ENCODE data around the gene TMEM238.
A peak's percentile ranks its signal among the peaks of the same experiment; 100 is the strongest.

TMEM238 gene

DNA sequence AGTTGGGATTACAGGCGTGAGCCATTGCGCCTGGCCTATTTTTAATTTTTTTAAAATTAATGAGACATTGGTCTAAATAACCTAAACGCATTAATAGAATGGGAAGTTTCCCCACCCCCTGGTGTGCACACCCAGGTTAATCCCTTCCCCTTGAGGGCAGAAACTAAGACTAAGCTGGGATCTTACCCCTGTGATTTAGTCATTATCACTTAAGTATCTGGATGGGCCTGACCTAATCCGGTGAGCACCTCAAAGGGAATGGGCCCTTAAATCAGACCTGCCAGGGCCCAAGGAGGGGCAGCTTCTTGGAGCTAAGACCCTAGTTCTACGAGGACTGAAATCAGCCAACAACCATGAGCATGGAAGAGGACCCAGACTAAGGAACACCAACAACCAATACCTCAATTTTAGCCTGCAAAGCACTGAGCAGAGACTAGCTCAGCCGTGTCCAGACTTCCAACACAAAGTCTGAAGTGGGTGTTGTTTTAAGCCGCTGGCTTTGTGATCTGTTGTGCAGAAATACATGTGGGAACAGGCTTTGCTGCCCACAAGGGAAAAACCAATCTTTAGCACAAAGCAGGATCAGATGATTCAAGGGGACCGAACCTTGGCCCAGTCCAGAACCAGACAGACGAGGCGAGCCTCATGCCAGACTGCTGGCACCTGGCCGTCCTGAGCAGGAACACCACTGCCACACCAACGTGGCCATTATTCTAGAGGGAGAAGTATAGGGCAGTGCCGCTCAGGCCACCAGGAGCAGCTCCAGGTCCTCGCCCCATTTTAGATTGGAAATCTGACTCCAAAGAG lies 16.4 kb upstream of the TMEM238 start:
- DNase-seq: no peak

DNA sequence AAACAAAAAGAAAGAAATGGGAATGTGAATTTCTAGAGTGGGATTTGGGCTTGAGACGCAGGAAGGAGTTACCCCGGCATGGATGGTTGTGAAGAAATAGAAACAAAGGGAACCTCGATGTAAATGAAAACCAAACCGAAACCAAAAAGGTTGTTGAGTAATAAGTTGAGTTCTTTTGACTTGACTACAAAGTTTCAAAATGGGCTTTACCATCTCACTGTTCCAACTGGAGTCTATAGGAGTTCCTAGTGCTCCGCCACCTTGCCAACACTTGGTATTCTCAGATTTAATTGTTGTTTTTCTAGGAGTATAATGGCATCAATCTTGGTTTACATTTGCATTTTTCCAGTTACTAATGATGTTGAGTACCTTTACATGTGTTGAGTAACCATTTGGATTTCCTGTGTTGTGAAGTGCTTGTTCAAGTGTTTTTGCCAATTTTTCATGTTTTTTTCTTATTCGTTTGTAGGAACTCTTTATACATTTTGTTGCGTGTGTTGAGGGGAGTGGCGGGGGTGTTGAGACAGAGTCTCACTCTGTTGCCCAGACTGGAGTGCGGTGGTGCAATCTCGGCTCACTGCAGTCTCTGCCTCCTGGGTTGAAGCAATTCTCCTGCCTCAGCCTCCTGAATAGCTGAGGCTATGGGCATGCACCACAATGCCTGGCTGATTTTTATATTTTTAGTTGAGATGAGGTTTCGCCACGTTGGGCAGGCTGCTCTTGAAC lies 14.3 kb upstream of the TMEM238 start:
- DNase-seq: no peak

DNA sequence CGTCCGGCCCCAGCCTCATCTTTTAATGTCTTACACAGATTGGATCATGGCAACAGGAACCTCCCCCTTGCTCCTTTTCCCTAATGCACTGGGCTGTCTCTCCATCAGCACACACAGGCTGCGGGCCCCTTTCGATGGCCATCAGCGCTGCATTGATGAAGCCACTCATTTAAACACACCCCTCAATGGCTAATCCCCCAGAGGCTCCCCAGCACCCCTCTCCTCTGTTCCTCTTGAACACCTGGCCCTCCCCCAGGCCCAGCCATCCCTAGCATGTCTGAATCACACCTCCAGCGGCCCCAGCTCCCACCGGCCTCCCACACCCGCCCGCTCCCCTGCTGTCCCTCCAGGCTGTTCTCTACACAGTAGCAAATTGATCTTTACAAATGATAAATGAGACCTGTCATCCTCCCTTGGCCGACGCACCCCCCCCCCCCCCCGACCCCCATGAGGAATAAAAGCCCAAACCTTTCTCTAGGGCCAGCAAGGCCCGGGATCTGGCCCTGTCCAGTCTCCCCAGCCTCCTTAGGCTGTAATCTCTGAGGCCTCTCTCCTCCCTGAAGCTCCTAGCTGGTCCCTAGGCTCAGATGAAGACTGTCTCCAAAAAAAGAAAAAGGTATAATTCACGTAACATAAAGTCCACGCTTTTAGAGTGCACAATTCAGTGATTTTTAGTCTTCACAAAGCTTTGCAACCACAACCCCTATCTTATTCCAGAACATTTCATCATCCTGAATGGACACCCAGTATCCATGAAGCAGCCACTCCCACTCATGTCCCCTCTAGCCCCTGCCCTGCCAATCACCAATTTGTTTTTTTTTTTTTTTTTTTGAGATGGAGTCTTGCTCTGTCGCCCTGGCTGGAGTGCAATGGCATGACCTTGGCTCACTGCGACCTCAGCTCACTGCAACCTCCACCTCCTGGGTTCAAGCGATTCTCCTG lies 9.0 kb upstream of the TMEM238 start:
- no peak for DNase-seq

DNA sequence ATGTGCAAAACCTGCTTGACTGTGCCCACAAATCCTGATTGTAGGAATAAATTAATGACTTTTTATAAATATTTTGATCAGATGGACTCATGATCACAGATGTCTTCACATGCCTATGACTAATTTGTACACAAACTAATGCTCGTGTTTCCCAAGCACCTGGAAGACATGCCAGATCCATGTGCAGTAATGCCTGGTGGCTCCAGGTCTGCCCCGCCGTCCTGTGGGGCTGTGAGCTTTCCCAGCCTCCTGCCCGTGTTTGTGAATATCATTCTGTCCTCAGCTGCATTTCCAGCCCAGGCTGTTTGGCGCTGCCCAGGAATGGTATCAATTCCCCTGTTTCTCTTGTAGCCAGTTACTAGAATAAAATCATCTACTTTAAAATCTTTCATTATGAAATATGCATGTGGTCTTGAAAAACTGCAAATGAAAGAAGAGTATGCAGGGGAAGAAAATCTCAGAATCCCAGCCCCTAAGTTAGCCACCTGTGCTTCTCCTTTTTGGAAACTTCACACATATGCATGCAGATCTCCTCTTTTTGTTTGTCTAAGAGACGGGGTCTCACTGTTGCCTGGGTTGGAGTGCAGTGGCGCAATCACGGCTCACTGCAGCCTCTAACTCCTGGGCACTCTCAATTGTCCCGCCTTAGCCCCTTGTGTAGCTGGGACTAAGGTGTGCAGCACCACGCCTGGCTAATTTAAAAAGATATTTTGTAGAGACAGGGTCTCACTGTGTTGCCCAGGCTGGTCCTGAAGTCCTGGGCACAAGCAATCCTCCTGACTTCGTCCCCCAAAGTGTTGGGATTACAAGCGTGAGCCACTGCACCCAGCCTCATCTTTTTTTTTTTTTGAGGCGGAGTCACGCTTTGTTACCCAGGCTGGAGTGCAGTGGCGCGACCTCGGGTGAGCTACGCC lies 7.9 kb upstream of the TMEM238 start:
- no peak for DNase-seq

DNA sequence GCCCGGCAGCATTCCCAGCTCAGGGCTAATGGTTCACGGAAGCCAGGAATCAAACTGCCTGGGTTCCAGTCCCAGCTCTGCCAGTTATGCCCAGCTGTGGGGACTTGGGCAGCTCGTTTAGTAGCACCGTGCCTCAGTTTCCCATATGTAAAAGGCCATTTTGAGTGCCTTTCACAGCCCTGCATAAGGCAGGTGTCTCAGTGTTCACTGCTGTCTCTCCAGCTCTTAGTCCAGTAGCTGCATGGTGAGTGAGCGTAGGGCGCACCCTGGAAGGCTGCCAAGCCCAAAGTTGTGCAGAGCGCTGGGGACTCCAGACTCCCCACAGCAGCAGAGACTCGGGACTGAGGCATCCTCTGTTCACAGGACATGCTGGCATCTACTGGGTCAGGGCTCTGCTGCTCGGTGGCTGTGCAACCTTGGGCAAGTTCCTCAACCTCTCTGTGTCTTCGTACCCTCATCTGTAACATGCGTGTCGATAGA lies 7.1 kb upstream of the TMEM238 start:
- no peak for DNase-seq

DNA sequence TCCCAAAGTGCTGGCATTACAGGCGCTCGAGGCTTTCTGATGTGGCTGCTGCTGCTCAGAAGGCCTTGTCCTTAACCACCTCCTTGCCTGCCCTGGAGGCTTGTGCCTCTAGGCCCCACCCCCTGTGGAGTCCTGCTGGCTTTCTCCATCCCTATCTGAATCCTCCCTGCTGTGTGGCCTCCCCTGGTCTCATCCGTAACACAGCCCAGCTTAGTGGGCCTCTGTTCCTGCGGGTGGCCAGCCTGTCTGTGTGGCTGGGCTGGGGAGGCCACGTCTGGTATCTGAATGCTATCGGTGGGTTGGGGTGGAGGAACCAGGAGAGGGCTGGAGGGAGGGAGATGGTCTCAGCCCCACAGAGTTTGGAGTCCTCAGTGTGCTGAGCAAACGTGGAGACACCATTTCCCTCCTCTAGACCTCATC lies 6.4 kb upstream of the TMEM238 start:
- DNase-seq: no peak

DNA sequence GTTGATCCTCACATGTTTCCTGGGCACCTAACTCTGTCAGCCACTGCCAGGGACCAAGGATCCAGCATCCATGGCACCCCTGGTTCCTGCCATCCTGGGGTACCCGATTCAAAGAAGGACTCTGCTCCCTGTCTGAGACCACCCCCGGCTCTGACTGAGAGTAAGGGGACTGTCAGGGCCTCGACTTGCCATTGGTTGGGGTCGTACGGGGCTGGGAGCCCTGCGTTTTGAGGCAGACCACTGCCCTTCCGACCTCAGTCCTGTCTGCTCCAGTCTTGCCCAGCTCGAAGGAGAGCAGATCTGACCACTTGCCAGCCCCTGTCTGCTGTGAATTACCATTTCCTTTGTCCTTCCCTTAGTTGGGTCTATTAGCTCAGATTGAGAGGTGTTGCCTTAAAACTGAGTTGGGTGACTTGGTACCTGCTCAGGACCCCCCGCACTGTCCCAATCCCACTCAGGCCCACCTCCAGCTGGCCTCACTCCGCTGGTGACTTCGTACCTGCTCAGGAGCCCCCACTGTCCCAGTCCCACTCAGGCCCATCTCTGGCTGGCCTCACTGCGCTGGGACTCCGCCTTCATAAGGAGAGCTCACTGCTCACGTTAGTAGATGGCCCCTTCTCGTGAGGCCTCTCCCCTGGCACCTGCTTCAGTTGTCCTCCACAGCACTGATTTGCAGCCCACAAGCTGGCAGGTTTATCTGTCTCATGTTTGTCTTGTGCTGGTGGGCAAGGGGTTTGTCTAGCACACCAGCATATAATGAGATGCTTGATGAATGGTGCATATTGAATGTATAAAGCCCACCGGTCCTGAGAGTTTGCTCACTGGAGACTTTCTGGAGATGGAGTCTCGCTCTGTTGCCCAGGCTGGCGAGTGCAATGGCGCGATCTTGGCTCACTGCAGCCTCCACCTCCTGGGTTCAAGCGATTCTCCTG lies 5.6 kb upstream of the TMEM238 start:
- no peak for DNase-seq

DNA sequence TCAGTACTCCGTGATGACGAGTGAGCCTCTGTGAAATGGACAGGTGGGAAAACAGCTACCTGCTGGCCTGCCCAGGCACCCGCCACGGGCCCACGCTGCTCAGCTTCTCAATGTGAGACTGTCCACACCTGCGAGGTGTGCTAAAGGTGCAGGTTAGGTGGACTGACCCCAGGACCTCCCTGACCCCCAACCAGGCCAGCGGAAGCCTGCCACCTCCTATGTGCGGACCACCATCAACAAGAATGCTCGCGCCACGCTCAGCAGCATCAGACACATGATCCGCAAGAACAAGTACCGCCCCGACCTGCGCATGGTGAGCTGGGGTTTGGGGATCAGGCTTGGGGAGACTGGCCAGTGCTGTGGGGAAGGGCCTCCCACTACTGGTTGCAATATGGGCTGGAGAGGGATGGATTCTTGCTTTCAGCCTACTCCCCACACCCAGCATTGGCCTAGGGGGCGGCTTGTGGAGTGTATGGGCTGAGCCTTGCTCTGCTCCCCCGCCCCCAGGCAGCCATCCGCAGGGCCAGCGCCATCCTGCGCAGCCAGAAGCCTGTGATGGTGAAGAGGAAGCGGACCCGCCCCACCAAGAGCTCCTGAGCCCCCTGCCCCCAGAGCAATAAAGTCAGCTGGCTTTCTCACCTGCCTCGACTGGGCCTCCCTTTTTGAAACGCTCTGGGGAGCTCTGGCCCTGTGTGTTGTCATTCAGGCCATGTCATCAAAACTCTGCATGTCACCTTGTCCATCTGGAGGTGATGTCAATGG lies 3.8 kb upstream of the TMEM238 start:
- no peak for DNase-seq

DNA sequence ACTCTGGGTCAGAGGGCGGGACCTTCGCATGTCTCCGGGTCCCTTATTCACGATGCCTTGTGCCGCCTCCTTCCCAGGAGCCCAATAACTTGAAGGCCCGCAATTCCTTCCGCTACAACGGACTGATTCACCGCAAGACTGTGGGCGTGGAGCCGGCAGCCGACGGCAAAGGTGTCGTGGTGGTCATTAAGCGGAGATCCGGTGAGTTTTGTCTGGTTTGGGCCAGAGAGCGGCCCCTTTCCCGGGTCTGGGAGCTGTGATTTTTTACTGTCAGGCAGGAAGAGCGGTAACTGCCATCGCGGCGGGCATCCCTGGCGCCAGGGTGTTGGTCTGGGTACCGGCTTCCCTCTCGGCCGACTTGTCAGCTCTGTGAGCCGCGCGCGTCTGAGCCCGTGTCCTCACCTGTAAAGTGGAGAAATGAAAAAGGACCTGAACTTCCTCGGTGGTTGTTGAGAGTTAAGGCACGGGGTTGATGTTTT lies 2.4 kb upstream of the TMEM238 start:
- no peak for DNase-seq

DNA sequence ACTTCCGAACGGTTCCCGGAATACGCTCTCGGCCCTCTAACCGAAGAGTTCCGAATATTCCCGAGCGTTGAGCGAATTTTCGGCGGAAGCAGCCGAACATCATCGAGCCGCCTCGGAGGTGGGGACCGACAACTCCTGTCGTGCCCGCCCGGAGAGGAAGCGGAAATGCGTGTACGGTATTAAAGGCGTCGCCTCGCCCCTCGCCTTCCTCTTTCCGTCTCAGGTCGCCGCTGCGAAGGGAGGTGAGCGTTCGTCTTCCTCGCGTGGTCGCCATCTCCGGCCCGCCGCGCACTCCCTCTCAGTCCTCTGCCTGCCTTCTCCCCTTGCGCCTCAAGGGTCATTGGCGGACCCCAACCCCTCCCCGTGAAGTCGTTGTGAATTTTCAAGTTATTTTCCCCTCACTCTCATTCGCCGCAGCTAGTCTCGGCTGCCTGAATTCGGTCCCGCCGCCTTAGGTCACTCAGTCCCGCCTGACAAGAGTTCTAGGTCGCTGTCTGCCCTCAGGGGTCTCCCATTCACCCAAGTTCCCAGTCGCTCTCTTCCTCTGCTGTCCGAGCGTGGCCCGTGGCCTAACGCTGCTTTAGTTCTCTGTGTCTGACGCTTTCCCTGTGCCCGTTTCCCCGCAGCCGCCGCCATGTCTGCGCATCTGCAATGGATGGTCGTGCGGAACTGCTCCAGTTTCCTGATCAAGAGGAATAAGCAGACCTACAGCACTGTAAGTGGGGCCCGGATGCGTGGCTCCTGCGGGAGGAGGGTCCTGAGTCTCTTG lies 1.8 kb upstream of the TMEM238 start, which contains the start of gene RPL28:
TSS of gene RPL28 (plus strand) at position 209 of the 769 bp plus-strand sequence. CDS start at position 635, 426 bp downstream.
- DNase-seq: peak; percentile 97

DNA sequence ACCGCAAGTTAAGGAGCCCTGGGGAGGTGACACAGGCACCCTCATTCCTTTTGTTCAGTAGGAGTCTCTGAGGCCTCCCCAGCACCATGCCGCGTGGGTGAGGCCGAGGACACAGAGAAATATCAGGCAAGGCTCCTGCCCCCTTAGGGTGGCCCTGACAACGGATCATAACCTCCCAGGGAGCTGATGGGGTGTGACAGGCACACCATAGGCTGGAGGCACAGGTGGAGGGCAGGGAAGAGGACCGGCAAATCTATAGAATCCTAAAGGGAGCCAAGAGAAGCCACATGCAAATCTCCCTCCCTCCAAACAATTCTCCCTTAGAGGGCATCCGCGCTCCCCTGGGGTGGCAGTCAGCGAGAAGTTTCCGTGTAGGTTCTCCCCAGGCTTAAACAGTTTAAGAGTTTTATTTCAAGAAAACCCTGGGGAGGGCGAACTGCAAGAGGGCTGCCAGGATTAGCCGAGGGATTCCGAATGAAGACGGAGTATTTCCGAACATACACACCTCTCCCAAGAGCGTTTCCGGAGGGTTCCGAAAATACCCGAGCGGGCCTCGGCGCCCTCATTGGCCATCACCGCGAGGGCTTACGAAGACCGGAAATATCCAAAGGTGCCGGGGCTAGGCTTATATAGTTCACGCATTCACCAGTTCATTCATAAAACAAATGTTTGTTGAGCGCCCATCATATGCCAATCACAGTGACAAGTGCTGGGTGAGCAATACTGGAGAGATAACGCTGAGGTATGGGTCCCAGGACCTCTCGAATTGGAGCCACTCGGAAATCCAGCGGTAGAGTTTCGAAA lies 1.0 kb upstream of the TMEM238 start:
- peak; percentile 92 for DNase-seq

DNA sequence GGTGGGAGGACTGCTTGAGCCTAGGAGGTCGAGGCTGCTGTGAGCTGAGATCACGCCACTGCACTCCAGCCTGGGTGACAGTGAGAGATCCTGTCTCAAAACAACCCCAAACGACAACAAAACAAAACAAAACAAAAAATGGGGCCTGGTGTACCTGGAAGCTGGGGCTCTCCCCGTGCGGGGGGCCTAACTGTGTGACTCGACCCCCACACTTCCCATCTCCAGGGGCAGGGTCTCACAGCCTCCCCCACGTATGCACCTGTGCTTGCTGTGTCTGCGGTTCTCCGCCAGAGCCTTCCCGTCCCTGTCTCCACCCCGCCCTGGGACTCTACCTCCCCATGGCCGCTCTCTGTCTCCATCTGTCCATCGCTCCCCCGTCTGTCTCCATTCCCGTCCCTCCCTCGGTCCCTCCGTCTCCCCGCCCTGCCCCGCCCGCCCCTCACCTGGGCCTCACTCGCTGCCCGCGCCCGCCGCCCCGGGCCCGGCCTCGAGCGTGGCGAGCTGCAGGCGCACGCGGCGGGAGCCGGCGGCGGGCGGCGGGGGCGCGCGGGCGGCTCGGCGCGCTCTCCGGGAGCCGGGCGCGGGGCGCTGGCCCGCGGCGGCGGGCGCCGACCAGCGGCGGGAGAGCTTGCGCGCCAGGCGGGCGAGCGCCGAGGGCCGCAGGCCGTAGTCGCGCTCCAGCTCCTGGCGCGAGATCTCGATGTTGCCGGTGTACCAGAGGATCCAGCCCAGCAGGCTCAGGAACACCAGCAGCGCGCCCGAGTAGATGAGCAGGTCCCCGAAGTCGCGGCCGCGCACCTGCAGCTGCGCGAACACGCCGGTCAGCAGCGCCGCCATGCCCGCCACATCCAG lies 587 bp downstream of the TMEM238 start:
- peak; percentile 31 for DNase-seq

DNA sequence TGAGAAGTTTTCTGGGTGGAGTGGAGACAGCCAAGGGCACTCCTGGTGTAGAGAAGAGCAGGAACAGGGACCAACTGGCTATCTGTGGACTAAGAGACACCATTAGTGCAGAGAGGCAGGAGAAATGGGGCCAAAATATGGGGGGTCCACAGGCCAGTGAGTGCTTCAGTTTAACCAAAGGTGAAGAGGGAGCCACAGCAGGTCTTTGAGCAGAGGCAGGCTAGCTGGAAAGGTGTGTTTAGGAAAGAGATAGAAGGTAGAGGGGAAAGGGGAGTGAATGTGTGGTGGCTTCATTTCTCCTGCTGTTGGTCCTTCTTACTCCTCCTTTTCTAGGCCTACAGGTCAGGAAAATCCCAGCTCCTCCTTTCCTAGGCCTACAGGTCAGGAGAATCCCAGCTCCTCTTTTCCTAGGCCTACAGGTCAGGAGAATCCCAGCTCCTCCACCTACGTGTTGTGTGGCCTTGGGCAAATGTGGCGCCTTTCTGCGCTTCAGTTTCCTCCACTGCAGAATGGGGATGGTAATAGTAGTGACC lies 1.5 kb downstream of the TMEM238 start:
- no peak for DNase-seq

DNA sequence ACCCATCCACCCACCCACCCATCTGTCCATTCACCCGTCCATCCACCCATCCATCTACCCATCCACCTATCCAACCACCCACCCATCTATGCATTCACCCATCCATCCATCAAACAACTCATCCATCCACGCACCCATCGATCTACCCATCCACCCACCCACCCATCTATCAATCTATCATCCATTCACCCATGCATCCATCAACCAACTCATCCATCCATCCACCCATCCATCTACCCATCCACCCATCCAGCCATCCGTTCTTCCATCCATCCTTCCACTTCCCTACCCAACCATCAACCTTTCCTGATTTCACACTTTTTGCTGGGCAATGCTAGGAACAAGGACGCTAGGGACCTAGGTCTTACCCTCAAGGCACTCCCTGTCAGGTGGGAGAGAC lies 2.1 kb downstream of the TMEM238 start:
- DNase-seq: no peak

DNA sequence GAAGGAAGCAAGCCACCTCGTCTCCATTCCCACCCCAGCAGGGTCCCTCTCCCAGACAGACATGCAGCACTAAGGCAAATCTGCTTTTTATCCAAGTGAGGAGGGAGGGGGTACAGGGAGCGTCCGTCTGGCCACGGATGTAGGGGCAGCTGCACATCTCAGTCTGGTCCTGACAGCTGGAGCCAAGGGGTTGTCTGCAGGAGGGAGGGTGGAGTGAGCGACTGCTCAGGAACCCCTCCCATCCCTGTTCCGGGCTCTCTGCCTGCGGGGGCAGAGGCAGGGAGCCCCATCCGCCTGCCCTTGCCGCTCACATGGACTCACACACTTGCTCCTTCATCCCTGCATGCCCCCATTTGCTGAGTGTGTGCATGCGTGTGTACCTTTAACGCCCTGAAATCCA lies 4.9 kb downstream of the TMEM238 start:
- DNase-seq: no peak

DNA sequence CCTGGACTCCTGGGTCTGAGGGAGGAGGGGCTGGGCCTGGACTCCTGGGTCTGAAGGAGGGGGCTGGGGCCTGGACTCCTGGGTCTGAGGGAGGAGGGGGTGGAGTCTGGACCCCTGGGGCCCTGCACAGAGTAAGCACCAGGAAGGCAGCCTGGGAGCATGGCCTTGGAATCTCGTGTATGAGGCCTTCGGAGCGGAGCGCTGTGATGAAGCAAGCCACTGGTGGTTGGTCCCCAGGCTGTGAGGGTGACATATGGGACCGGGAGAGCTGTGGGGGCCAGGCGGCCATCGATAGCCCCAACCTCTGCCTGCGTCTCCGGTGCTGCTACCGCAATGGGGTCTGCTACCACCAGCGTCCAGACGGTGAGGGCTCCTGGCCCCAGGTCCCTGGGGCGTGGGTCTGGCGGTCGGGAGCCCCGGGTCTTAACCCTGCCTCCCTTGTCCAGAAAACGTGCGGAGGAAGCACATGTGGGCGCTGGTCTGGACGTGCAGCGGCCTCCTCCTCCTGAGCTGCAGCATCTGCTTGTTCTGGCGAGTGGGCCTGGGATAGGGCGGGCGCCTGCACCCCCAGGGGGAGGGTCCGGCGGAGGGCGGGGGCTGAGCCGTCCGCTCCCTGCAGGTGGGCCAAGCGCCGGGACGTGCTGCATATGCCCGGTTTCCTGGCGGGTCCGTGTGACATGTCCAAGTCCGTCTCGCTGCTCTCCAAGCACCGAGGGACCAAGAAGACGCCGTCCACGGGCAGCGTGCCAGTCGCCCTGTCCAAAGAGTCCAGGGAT lies 6.5 kb downstream of the TMEM238 start:
- no peak for DNase-seq

All from activated effector memory CD4-positive, alpha-beta T cell treated with Interleukin-2 at 50 U/mL for 16 hours (primary cell).